ENCODE results near the gene PLCB1. TPM values are rescaled to one million over a fixed set of nuclear protein-coding genes. Genes with fewer than 3 reads are reported as not detected.

Gene PLCB1
- total RNA-seq, 1 donor, result 46.5 TPM

GRCh38 chr20:8867038-8867740, 735.1 kb downstream of the PLCB1 start:
- H3K4me3 ChIP-seq (ENCODE audit: low read depth, low read length), result no peak overlapping the region
- no peak for TF ChIP-seq CTCF (IDR thresholded peaks at IDR 0.05; ENCODE audit: insufficient read depth, low read length)
- DNase-seq (ENCODE audit: low read depth), result no peak

- no peak overlapping the region for H3K4me3 ChIP-seq (ENCODE audit: low read depth, low read length)
- DNase-seq (ENCODE audit: low read depth), result no peak
- TF ChIP-seq CTCF (IDR thresholded peaks at IDR 0.05; ENCODE audit: insufficient read depth, low read length), result no peak
These were observed 738.6 kb downstream of the PLCB1 start for GRCh38 chr20:8870652-8871051.

- no peak for TF ChIP-seq CTCF (IDR thresholded peaks at IDR 0.05; ENCODE audit: insufficient read depth, low read length)
These were observed 742.4 kb downstream of the PLCB1 start for GRCh38 chr20:8874437-8874836.

GRCh38 chr20:8875586-8875985, 743.5 kb downstream of the PLCB1 start:
- TF ChIP-seq CTCF (IDR thresholded peaks at IDR 0.05; ENCODE audit: insufficient read depth, low read length), result no peak
- peak; percentile 11 for DNase-seq (ENCODE audit: low read depth)
- H3K4me3 ChIP-seq (ENCODE audit: low read depth, low read length), result no peak overlapping the region

More at GRCh38 chr20:8874437-8874836, 742.4 kb downstream of the PLCB1 start:
- H3K4me3 ChIP-seq (ENCODE audit: low read depth, low read length), result no peak overlapping the region
- no peak for DNase-seq (ENCODE audit: low read depth)

- no peak for DNase-seq (ENCODE audit: low read depth)
- no peak for TF ChIP-seq CTCF (IDR thresholded peaks at IDR 0.05; ENCODE audit: insufficient read depth, low read length)
- no peak overlapping the region for H3K4me3 ChIP-seq (ENCODE audit: low read depth, low read length)
These were observed 744.3 kb downstream of the PLCB1 start for GRCh38 chr20:8876366-8876765.

GRCh38 chr20:8877294-8877693, 745.2 kb downstream of the PLCB1 start:
- DNase-seq (ENCODE audit: low read depth), result no peak
- TF ChIP-seq CTCF (IDR thresholded peaks at IDR 0.05; ENCODE audit: insufficient read depth, low read length), result no peak
- no peak overlapping the region for H3K4me3 ChIP-seq (ENCODE audit: low read depth, low read length)

- TF ChIP-seq CTCF (IDR thresholded peaks at IDR 0.05; ENCODE audit: insufficient read depth, low read length), result no peak
These were observed 747.6 kb downstream of the PLCB1 start for GRCh38 chr20:8879669-8880068.

More at GRCh38 chr20:8879669-8880068, 747.6 kb downstream of the PLCB1 start:
- H3K4me3 ChIP-seq (ENCODE audit: low read depth, low read length), result no peak overlapping the region
- DNase-seq (ENCODE audit: low read depth), result no peak
